Body of pancreas (tissue), 4 donors: ENCODE measurements around the gene IL1F10. TPM values are rescaled to one million over a fixed set of nuclear protein-coding genes. Genes with fewer than 3 reads are reported as not detected.

ENCODE experiments used
- ATAC-seq: fragments of 150-250 bp; one replicate; pipeline ENCODE4 v1.9.1; 2016
- DNase-seq, 4 donors: peaks; one replicate each; pipeline ENCODE4 v3.0.0-alpha.2; 2019
- H3K27ac ChIP-seq, 4 donors: fragments of 200-600 bp; sonication (generic); 1 replicate in 3 of 4; 2 replicates in 1 of 4; pipeline versions ENCODE4 v1.5.1 to v1.6.1; 2016 to 2019; ENCODE audit warnings: mild to moderate bottlenecking in 1 of 4, mixed read lengths in 1 of 4, moderate library complexity in 1 of 4
- H3K27me3 ChIP-seq, 2 donors: fragments of 200-600 bp; sonication (generic); one replicate each; pipeline ENCODE4 v1.6.0; 2016; ENCODE audit warnings: mild to moderate bottlenecking in 1 of 2
- H3K36me3 ChIP-seq, 2 donors: fragments of 200-600 bp; sonication (generic); replicated peaks in 1 of 2; 2 replicates each; pipeline ENCODE4 v1.5.1; 2016; ENCODE audit warnings: low read depth in 2 of 2; ENCODE audit not compliant: insufficient read depth in 1 of 2
- H3K4me1 ChIP-seq: fragments of 200-600 bp; sonication (generic); one replicate; pipeline ENCODE4 v1.6.0; 2016
- H3K4me3 ChIP-seq, 2 donors: fragments of 200-600 bp; sonication (generic); 1 replicate in 1 of 2; 2 replicates in 1 of 2; pipeline ENCODE4 v1.5.1; 2016 to 2019
- H3K9me3 ChIP-seq, 3 donors: fragments of 200-600 bp; sonication (generic); 1 replicate in 2 of 3; 2 replicates in 1 of 3; pipeline ENCODE4 v1.5.1; 2016
- CTCF ChIP-seq, 7 experiments: fragments of 450-650 bp in 4 of 7; fragments of 200-600 bp in 3 of 7; sonication (generic) in 3 of 7; IDR thresholded peaks; one replicate each; pipeline ENCODE4 v1.5.1; 2016 to 2019; ENCODE audit warnings: antibody characterized with exemption in 7 of 7
- POLR2A ChIP-seq, 3 donors: fragments of 450-650 bp; IDR thresholded peaks; one replicate each; pipeline ENCODE4 v1.6.1; 2016; ENCODE audit warnings: antibody characterized with exemption in 3 of 3, mild to moderate bottlenecking in 2 of 3
- WGBS, 2 donors: methylation state at CpG; one replicate each; pipeline ENCODE4 v1.1.5; 2017; 5-methylcytosine and 5-hydroxymethylcytosine counted together
- intact Hi-C: fragments of 100-400 bp; cut with DNase I; formaldehyde crosslinking; loops from one replicate; pipeline ENCODE4 v1.15.1; 2023
- total RNA-seq, 2 donors: library from RNA; depleted of rRNA; stranded (reverse); fragments of >200 nt; gene quantifications; one replicate each; pipeline ENCODE4 v1.1.0, GENCODE V29; 2016

IL1F10 gene
- total RNA-seq, 2 donors from 2014 or later: not detected

GRCh38 chr2:113027691-113028090 is 40.1 kb upstream of the IL1F10 start:
- intact Hi-C loops: no loop called here
- no peak for DNase-seq
- H3K4me3 ChIP-seq: no peak overlapping the region
- ATAC-seq: no peak
- no peaks in the 10 kb centered on the region for H3K9me3 ChIP-seq
- no peaks in the 10 kb centered on the region for H3K4me1 ChIP-seq
- WGBS, 2 donors: 39 to 55% methylated on average over 2 of the region's 2 CpGs
- no peaks in the 10 kb centered on the region for H3K27me3 ChIP-seq
- no peaks in the 10 kb centered on the region for H3K36me3 ChIP-seq
- TF ChIP-seq POLR2A (IDR thresholded peaks at IDR 0.05) (no peak), CTCF (IDR thresholded peaks at IDR 0.05) (no peak)
- no peak overlapping the region for H3K27ac ChIP-seq

- WGBS, 2 donors: 16 to 21% methylated on average over 1 of the region's 1 CpG
- no peaks in the 10 kb centered on the region for H3K4me1 ChIP-seq
- no peak overlapping the region for H3K4me3 ChIP-seq
- no peak for ATAC-seq
- H3K27ac ChIP-seq: no peak overlapping the region
- intact Hi-C loops: no loop called here
- DNase-seq: no peak
- no peaks in the 10 kb centered on the region for H3K36me3 ChIP-seq
- H3K9me3 ChIP-seq: no peaks in the 10 kb centered on the region
- no peaks in the 10 kb centered on the region for H3K27me3 ChIP-seq
- TF ChIP-seq POLR2A (IDR thresholded peaks at IDR 0.05): no peak
- TF ChIP-seq CTCF (IDR thresholded peaks at IDR 0.05): no peak
Measured at GRCh38 chr2:113028112-113028511, 39.7 kb upstream of the IL1F10 start.

GRCh38 chr2:113032737-113033136 is 35.0 kb upstream of the IL1F10 start:
- H3K4me3 ChIP-seq: no peak overlapping the region
- H3K9me3 ChIP-seq: no peaks in the 10 kb centered on the region
- intact Hi-C loops: no loop called here
- no peak overlapping the region for H3K27ac ChIP-seq
- H3K27me3 ChIP-seq: no peaks in the 10 kb centered on the region
- no peak for DNase-seq
- TF ChIP-seq CTCF (IDR thresholded peaks at IDR 0.05): no peak
- no peak for TF ChIP-seq POLR2A (IDR thresholded peaks at IDR 0.05)
- ATAC-seq: no peak
- no peaks in the 10 kb centered on the region for H3K4me1 ChIP-seq
- no peaks in the 10 kb centered on the region for H3K36me3 ChIP-seq
- 86 to 92% methylated on average over 1 of the region's 1 CpG for WGBS, 2 donors

GRCh38 chr2:113034016-113034415 is 33.8 kb upstream of the IL1F10 start:
- no peak overlapping the region for H3K27ac ChIP-seq
- H3K4me1 ChIP-seq: peaks cover 2% of the 10 kb centered on the region
- intact Hi-C loops: no loop called here
- ATAC-seq: no peak
- H3K27me3 ChIP-seq: no peaks in the 10 kb centered on the region
- WGBS, 2 donors: 86 to 91% methylated on average over 3 of the region's 3 CpGs
- H3K9me3 ChIP-seq: no peaks in the 10 kb centered on the region
- TF ChIP-seq CTCF (IDR thresholded peaks at IDR 0.05): no peak
- no peak for TF ChIP-seq POLR2A (IDR thresholded peaks at IDR 0.05)
- no peak overlapping the region for H3K4me3 ChIP-seq
- H3K36me3 ChIP-seq: no peaks in the 10 kb centered on the region
- DNase-seq: no peak

GRCh38 chr2:113036763-113037162 is 31.0 kb upstream of the IL1F10 start:
- intact Hi-C loops: no loop called here
- 91 to 97% methylated on average over 6 to 9 of the region's 9 CpGs for WGBS, 2 donors
- DNase-seq (no peak), ATAC-seq (no peak)
- H3K4me3 ChIP-seq: no peak overlapping the region
- peaks cover 21% of the 10 kb centered on the region for H3K4me1 ChIP-seq
- TF ChIP-seq CTCF (IDR thresholded peaks at IDR 0.05) (no peak), POLR2A (IDR thresholded peaks at IDR 0.05) (no peak)
- no peak overlapping the region for H3K27ac ChIP-seq
- H3K27me3 ChIP-seq: no peaks in the 10 kb centered on the region
- no peaks in the 10 kb centered on the region for H3K36me3 ChIP-seq
- H3K9me3 ChIP-seq: no peaks in the 10 kb centered on the region
